Vagina (tissue), 2 donors: Measurements from ENCODE around the gene DHX34.

Source experiments
- CTCF ChIP-seq, 3 experiments: fragments of 450-650 bp in 2 of 3; fragments of 200-600 bp in 1 of 3; sonication (generic) in 1 of 3; IDR thresholded peaks; one replicate each; pipeline ENCODE4 v1.5.1; 2017 to 2019; ENCODE audit warnings: antibody characterized with exemption in 3 of 3, mild to moderate bottlenecking in 2 of 3, moderate library complexity in 2 of 3
- POLR2A ChIP-seq, 2 donors: fragments of 450-650 bp; IDR thresholded peaks; one replicate each; pipeline ENCODE4 v1.6.1; 2017; ENCODE audit warnings: antibody characterized with exemption in 2 of 2, mild to moderate bottlenecking in 2 of 2, moderate library complexity in 2 of 2

GRCh38 chr19:47330466-47330869, 18.6 kb upstream of the DHX34 start:
- TF ChIP-seq CTCF (IDR thresholded peaks at IDR 0.05) = no peak
- TF ChIP-seq POLR2A (IDR thresholded peaks at IDR 0.05) = no peak
